ENCODE measurements around the gene SNRNP70. TPM values are rescaled to one million over a fixed set of nuclear protein-coding genes. Genes with fewer than 3 reads are reported as not detected.

The SNRNP70 gene
- total RNA-seq, 4 donors from 2014 or later: 78.7 to 241 (median 168) TPM

GRCh38 chr19:49094505-49095482, 9.5 kb downstream of the SNRNP70 start:
- peaks cover 36 to 96% (median 54%) of the 10 kb centered on the region in 3 donors for H3K36me3 ChIP-seq
- H3K4me1 ChIP-seq: peaks cover 0 to 29% (median 5%) of the 10 kb centered on the region in 3 donors
- TF ChIP-seq CTCF (IDR thresholded peaks at IDR 0.05) (no peak), POLR2A (IDR thresholded peaks at IDR 0.05) (no peak)
- intact Hi-C loops (cut with DNase I): loop anchor here (5.0 kb wide), 1 partner anchor 53 kb away; no protein-coding TSS in a partner anchor
- H3K27ac ChIP-seq: no peak overlapping the region
- 71 to 73% methylated on average over 23 of the region's 23 CpGs for WGBS, 2 donors
- H3K4me3 ChIP-seq: no peak overlapping the region
- DNase-seq: no peak
- H3K27me3 ChIP-seq: no peaks in the 10 kb centered on the region
- no peaks in the 10 kb centered on the region for H3K9me3 ChIP-seq

GRCh38 chr19:49097453-49098288, 12.4 kb downstream of the SNRNP70 start:
- Histone ChIP-seq H3K4me3 (no peak overlapping the region), H3K9me3 (no peaks in the 10 kb centered on the region), H3K27me3 (no peaks in the 10 kb centered on the region), H3K27ac (peak overlapping the region in 2 of 4 donors; percentile 5 to 23), H3K36me3 (peaks cover 35 to 96% (median 53%) of the 10 kb centered on the region in 3 donors), H3K4me1 (peaks cover 0 to 29% (median 5%) of the 10 kb centered on the region in 3 donors)
- intact Hi-C loops (cut with DNase I): loop anchor here (5.0 kb wide), 1 partner anchor 50 kb away; no protein-coding TSS in a partner anchor
- whole genome bisulfite sequencing, 2 donors: 41 to 53% methylated on average over 7 of the region's 8 CpGs
- no peak for DNase-seq
- TF ChIP-seq CTCF (IDR thresholded peaks at IDR 0.05) (peak; percentile 98 to 100 (median 98)), POLR2A (IDR thresholded peaks at IDR 0.05) (no peak)

GRCh38 chr19:49098795-49099194, 13.5 kb downstream of the SNRNP70 start:
- DNase-seq: no peak
- Histone ChIP-seq H3K9me3 (no peaks in the 10 kb centered on the region), H3K36me3 (peaks cover 37 to 96% (median 57%) of the 10 kb centered on the region in 3 donors), H3K4me1 (peaks cover 0 to 29% (median 5%) of the 10 kb centered on the region in 3 donors), H3K27me3 (no peaks in the 10 kb centered on the region), H3K27ac (no peak overlapping the region), H3K4me3 (no peak overlapping the region)
- WGBS, 2 donors: 69% methylated on average over 4 of the region's 4 CpGs
- intact Hi-C loops (cut with DNase I): loop anchor here (5.0 kb wide), 1 partner anchor 49 kb away; no protein-coding TSS in a partner anchor
- TF ChIP-seq CTCF (IDR thresholded peaks at IDR 0.05): no peak
- no peak for TF ChIP-seq POLR2A (IDR thresholded peaks at IDR 0.05)

GRCh38 chr19:49101160-49101559, 15.9 kb downstream of the SNRNP70 start:
- Histone ChIP-seq H3K27ac (no peak overlapping the region), H3K27me3 (no peaks in the 10 kb centered on the region), H3K9me3 (no peaks in the 10 kb centered on the region), H3K36me3 (peaks cover 47 to 98% (median 77%) of the 10 kb centered on the region in 3 donors), H3K4me3 (no peak overlapping the region), H3K4me1 (peaks cover 0 to 20% (median 5%) of the 10 kb centered on the region in 3 donors)
- 58 to 63% methylated on average over 6 to 10 of the region's 12 CpGs for WGBS, 2 donors
- no peak for DNase-seq
- TF ChIP-seq POLR2A (IDR thresholded peaks at IDR 0.05) (no peak), CTCF (IDR thresholded peaks at IDR 0.05) (no peak)
- intact Hi-C loops (cut with DNase I): loop anchor here (5.0 kb wide), 1 partner anchor 96 kb away; no protein-coding TSS in a partner anchor
